Nephron (organoid): Measurements from ENCODE around the gene STARD3.

ENCODE experiments used
- H3K27ac Mint-ChIP-seq, 3 experiments: 2 replicates each; pipeline ENCODE4 v1.8.0; 2020; ENCODE audit warnings: mixed read lengths in 3 of 3, mild to moderate bottlenecking in 2 of 3, moderate library complexity in 1 of 3
- H3K27me3 Mint-ChIP-seq: 2 replicates; pipeline ENCODE4 v1.8.0; 2021; ENCODE audit warnings: low read depth, mild to moderate bottlenecking, moderate library complexity, mixed read lengths
- H3K36me3 Mint-ChIP-seq: 2 replicates; pipeline ENCODE4 v1.8.0; 2020; ENCODE audit warnings: low read depth, mixed read lengths
- H3K4me1 Mint-ChIP-seq: 2 replicates; pipeline ENCODE4 v1.8.0; 2020; ENCODE audit warnings: mixed read lengths
- H3K4me3 Mint-ChIP-seq, 3 experiments: 2 replicates each; pipeline ENCODE4 v1.8.0; 2020; ENCODE audit warnings: mild to moderate bottlenecking in 3 of 3, mixed read lengths in 3 of 3, moderate library complexity in 2 of 3
- H3K9me3 Mint-ChIP-seq: 2 replicates; pipeline ENCODE4 v1.8.0; 2020; ENCODE audit warnings: mixed read lengths
- CTCF ChIP-seq, 3 experiments: fragments of 200-600 bp; sonication (generic); IDR thresholded peaks; one replicate each; pipeline ENCODE4 v1.5.0; 2021; ENCODE audit warnings: antibody characterized with exemption in 3 of 3; ENCODE audit not compliant: unreplicated experiment in 3 of 3

Gene STARD3

DNA sequence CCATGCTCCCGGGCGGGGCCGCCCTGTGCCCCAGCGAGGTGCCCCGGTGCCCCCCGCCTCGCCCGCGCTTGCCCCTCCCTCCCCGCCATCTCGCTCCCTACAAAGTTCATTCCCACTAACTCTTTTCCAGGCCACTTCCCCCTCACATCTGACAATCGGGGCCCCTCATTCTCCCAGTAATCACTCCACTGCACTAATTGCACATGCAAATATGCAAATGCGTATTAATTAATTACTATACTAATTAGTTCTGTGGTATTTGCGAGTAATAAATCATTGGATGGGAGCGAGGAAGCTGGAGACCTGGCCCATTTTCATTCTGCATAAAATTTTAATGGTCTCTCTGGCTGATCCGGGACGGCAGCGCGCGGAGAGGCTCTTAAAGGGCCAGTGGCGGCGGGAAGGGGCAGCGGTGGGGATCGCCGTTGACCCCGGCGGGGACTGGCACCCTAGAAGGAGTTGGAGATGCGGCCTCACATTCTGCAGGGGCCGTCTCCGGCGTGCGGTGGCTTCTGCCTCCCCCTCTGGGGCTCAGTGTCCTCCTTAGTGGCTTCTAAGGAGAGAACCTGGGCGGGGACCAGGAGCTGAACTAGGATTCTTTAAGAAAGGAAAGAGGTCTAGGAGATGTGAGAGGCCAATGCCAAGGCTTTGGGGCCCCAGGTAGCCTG lies 18.6 kb upstream of the STARD3 start:
- Mint-ChIP-seq H3K27ac (no peak overlapping the region), H3K4me3 (peak overlapping the region; percentile 81 to 85 (median 84)), H3K9me3 (no peaks in the 10 kb centered on the region), H3K4me1 (peaks cover 7% of the 10 kb centered on the region), H3K36me3 (no peaks in the 10 kb centered on the region), H3K27me3 (peaks cover 82% of the 10 kb centered on the region)
- no peak for TF ChIP-seq CTCF (IDR thresholded peaks at IDR 0.05; ENCODE audit: unreplicated experiment in 3 of 3)

DNA sequence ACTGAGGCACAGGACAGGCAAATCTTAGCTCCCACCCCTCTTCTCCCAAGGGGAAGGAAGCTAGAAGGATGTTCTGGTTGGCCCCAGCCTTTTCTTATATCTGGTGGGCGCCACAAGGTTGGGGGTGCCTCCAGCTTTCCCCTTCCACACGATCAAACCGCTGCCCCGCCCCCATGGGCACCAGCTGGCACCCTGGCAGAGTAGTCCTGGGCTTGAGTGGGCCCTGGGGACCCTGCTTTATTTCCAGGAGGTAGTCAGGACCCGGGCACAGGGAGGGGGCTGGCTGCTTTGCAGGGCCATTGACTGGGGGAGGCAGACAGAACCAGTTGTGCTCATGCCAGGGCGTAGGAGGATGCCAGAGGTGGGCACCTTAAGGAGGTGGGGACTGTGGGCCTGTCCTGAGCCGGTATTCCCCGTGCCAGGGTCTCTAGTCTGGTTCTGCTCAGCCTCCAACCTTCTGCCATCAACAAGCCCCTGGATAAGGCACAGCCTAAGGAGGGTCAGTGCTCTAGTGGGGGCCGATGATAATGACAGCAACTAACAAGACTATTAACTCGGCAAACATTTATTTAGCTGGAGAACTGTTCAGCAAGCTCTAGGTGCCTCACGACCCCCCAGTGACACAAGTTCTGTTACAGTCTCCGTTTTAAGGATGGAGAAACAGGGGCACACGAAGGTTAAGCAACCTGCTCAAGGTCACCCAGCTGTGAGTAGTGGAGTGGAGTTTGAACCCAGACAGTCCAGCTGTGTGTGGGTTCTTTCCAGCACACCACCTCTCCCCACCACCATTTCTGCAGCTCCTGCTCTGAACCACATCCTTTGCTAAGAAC lies 17.8 kb upstream of the STARD3 start:
- Mint-ChIP-seq H3K4me3 (peak overlapping the region; percentile 51 to 73 (median 70)), H3K36me3 (no peaks in the 10 kb centered on the region), H3K27me3 (peaks cover 79% of the 10 kb centered on the region), H3K9me3 (no peaks in the 10 kb centered on the region), H3K27ac (no peak overlapping the region), H3K4me1 (peaks cover 7% of the 10 kb centered on the region)
- TF ChIP-seq CTCF (IDR thresholded peaks at IDR 0.05; ENCODE audit: unreplicated experiment in 3 of 3) = no peak

DNA sequence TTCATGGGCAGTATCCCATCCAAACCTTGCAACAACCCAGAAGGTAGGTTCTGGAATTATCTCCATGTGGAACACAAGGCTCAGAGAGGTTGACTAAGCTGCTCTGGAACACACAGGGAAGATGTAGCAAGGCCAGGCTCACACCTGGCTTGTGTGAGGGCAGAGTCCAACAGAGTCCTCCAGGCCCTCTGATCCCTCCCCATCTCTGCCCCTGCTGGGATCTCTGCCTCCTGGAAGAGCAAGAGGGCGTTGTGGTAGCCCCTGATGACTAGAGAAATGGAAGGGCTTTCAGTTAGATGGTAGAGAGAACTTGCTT lies 17.2 kb upstream of the STARD3 start:
- no peaks in the 10 kb centered on the region for H3K36me3 Mint-ChIP-seq
- H3K9me3 Mint-ChIP-seq = no peaks in the 10 kb centered on the region
- peaks cover 78% of the 10 kb centered on the region for H3K27me3 Mint-ChIP-seq
- H3K4me1 Mint-ChIP-seq = peaks cover 8% of the 10 kb centered on the region
- peak overlapping the region in 1 of 3 experiments; percentile 73 for H3K4me3 Mint-ChIP-seq
- TF ChIP-seq CTCF (IDR thresholded peaks at IDR 0.05; ENCODE audit: unreplicated experiment in 3 of 3) = no peak
- H3K27ac Mint-ChIP-seq = no peak overlapping the region

DNA sequence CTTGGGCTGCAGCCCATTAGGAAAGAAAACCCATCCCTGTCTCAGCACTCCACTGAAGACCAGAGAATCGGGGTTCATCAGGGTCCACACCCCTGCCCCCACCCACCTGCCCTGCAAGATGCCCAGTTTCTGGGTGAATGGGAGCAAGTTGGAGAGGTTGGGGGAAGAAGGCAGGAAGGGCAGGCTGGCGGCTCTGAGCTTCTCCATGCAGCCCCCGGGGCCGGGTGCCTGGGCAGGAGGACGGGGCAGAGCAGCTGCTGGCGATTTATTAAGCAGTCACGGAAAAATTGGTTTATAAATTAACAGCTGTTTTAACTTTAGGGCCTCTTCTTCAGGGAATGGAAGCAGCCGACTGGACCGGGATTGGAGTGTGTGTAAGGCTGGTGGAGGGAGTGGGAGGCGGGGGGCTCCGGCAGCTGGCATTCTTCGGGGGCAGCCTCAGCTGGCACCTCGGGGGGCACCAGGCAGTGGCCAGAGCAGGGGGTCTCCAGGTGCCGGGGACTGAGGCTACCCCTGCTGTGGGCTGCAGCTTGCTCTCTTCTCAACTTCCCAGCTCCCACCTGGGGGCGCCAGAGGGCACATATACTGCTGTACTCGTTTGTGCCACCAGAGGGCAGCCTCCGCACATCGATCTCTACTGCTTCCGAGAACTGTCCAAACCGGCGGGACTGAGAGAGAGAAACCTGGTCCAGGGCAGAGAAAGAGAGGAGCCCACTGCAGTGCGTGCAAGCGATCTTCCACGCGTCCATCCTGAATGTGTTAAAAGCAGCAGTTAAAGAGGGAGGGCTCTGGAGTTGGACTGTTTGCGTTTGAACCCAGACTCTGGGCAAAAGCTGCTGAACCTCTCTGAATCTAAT lies 15.2 kb upstream of the STARD3 start:
- Mint-ChIP-seq H3K36me3 (no peaks in the 10 kb centered on the region), H3K4me1 (peaks cover 25% of the 10 kb centered on the region), H3K27ac (peak overlapping the region in 1 of 3 experiments; percentile 4), H3K4me3 (peak overlapping the region; percentile 16 to 52 (median 17)), H3K27me3 (peaks cover 78% of the 10 kb centered on the region), H3K9me3 (no peaks in the 10 kb centered on the region)
- TF ChIP-seq CTCF (IDR thresholded peaks at IDR 0.05; ENCODE audit: unreplicated experiment in 3 of 3) = peak; percentile 99 to 100 (median 100)

DNA sequence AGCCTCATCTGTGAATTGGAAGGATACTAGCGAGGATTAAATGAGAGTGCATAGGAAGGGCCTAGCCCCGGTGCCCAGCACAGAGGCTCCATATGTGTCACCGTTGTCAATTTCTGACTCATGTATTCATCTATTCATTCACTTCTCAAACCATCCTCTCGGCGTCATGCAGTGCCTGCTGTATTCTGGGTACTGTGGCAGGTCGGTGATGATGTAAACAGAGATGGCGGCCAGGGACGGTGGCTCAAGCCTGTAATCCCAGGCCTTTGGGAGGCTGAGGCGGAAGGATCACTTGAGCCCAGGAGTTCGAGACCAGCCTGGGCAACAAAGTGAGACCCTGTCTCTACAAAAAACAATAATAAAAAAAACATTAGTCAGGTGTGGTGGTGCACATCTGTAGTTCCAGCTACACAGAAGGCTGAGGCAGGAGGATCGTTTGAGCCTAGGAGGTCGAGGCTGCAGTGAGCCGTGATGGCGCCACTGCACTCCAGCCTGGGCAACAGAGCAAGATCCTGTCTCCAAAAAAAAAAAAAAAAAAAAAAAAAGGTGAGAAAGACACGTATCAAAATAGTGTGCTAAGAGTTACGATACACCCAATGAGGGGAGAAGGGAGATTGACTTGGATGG lies 14.5 kb upstream of the STARD3 start:
- no peaks in the 10 kb centered on the region for H3K36me3 Mint-ChIP-seq
- TF ChIP-seq CTCF (IDR thresholded peaks at IDR 0.05; ENCODE audit: unreplicated experiment in 3 of 3) = no peak
- peak overlapping the region in 2 of 3 experiments; percentile 17 to 52 for H3K4me3 Mint-ChIP-seq
- H3K9me3 Mint-ChIP-seq = no peaks in the 10 kb centered on the region
- no peak overlapping the region for H3K27ac Mint-ChIP-seq
- peaks cover 25% of the 10 kb centered on the region for H3K4me1 Mint-ChIP-seq
- H3K27me3 Mint-ChIP-seq = peaks cover 74% of the 10 kb centered on the region
